IPS-18c (cell line): ENCODE results near the gene MAPKAP1.

Source experiments
- H3K4me3 ChIP-seq: 2 replicates; pipeline ENCODE4 v1.7.0; 2013; ENCODE audit warnings: low read depth, mild to moderate bottlenecking, low read length, moderate library complexity; ENCODE audit not compliant: insufficient read depth
- H3K9me3 ChIP-seq: one replicate; pipeline ENCODE4 v1.6.1; 2013; ENCODE audit warnings: mild to moderate bottlenecking, low read length, moderate library complexity; ENCODE audit not compliant: control insufficient read depth, insufficient read depth

Gene MAPKAP1

DNA sequence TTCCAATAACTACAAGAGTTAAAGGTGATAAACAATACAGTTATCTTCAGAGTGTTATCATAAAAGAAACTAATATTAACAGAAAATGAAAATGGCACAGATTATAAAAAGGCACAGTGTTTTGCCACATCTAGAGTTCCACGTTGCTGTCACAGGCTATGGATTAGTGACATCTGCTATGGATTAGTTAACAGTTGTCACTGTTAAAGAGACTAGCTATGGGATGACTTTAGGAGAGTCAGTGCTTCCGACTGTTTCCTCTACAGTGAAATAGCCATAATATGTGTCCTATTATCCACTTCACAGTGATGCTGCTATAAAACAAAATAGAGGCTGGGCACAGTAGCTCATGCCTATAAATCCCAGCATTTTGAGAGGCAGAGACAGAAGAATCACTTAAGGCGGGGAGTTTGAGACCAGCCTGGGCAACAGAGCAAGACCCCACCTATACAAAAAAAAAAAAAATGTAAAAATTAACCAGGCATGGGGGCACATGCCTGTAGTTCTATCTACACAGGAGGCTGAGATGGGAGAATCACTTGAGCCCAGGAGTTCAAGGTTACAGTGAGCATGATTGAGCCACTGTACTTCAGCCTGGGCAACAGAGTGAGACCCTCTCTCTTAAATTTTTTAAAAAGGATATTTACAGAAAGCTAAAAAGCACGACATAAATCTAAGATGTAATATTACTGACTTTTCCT, 19.7 kb downstream of the MAPKAP1 start:
- no peaks in the 10 kb centered on the region for H3K9me3 ChIP-seq

DNA sequence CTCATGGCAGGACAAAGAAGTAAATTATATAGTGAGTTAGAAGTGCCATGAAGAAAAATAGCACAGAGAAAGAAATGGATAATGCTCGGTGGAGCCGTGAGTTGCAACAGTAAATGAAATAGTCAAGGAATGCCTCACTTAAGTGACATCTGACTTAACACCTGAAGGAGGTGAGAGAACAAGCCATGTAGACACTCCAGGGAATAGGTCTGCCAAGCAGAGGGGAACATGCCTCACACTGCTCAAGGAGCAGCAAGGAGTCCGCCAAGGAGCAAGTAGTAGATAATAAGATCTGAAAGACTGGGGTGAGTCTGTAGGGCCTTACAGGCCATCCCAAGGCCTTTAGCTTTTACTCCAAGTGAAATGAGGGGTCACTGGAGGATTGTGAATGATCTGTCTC, 21.8 kb downstream of the MAPKAP1 start:
- no peaks in the 10 kb centered on the region for H3K9me3 ChIP-seq
- no peak overlapping the region for H3K4me3 ChIP-seq

More for the DNA sequence above, 19.7 kb downstream of the MAPKAP1 start:
- H3K4me3 ChIP-seq = no peak overlapping the region

GRCh38 chr9:125683486-125683885, 23.5 kb downstream of the MAPKAP1 start:
- Histone ChIP-seq H3K4me3 (no peak overlapping the region), H3K9me3 (no peaks in the 10 kb centered on the region)

GRCh38 chr9:125682340-125682739, 24.7 kb downstream of the MAPKAP1 start:
- Histone ChIP-seq H3K9me3 (no peaks in the 10 kb centered on the region), H3K4me3 (no peak overlapping the region)

DNA sequence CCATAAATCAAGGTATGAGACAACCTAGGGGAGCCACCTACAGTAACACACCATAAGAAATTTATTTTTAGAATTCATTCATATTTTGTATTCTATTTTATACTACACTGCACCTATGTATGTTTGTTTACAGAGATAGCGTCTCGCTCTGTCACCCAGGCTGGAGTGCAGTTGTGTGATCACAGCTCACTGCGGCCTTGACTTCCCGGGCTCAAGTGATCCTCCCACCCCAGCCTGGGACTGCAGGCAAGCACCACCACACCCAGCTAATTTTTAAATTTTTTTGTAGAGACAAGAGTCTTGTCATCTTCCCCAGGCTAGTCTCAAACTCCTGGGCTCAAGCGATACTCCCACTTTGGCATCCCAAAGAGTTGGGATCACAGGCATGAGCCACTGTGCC, 25.4 kb downstream of the MAPKAP1 start:
- Histone ChIP-seq H3K4me3 (no peak overlapping the region), H3K9me3 (no peaks in the 10 kb centered on the region)

DNA sequence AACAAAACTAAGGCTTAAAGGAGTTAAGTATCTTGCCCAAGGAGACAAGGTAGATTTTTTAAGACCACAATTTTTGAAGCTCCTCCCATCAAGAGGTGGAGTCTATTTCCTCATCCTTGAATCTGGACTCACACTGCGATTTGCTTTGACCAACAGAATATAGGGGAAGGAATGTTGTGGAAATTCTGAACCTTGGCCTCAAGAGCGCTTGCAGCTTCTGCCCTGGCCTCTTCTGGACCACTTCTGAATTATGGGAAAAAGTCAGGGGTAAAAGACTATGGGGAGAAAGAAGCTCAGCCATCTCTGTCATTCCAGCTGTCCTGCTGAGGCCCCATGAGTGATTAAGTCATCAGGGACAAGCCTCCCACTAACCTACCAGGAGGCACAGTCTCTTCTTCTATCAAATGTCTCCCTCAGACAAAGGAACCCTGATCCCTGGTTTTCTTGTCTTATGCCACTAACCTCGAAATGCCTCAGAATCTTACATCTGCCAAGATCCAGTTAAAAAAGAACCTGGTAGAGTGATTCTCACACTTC, 25.9 kb downstream of the MAPKAP1 start:
- H3K4me3 ChIP-seq = no peak overlapping the region
- H3K9me3 ChIP-seq = no peaks in the 10 kb centered on the region

DNA sequence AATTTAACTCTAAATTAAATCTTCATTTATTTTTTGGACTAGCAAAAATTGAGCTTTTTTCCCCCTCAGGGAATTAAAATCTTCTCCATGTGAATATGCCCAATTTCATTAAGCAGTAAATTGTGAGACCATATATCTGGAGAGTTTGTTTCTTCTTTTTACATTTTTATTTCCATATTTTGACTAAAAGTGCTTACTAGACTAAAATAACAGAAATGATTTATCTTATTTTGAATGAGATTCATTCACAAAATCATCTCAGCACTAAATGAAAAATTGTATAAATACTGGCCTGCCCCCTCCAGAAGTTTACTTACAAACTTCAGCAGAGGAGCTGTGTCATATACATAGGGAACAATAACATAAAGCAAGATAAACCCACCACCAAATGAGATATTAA, 26.6 kb downstream of the MAPKAP1 start:
- H3K9me3 ChIP-seq = no peaks in the 10 kb centered on the region

DNA sequence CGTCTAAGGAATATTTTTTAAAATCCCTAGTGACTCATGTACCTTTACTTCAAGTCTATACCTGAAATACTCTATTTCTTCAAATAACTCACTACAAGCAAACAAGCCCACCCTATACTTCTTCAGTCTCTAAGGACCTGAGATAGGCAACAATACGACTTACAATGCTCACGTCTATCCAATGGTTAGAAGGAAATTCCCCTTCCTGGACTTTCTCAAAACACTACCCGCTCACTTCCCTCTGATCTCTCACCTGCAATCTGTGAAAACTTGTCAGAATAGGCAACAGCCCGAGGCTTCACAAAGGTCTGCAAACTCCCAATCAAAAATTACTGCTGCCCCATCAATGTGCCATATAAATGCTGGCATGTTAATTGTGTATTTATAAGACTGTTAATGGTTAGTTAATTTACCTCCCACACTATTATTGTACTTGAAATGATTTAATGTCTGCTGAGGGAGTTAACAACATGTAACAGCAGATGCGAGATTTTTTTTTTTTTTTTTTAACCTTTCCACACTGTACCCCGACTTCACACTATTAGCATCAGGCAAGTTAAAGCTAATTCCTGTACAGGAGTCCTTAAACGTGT, 27.3 kb downstream of the MAPKAP1 start:
- H3K9me3 ChIP-seq = no peaks in the 10 kb centered on the region
- H3K4me3 ChIP-seq = no peak overlapping the region

More for the DNA sequence above, 26.6 kb downstream of the MAPKAP1 start:
- no peak overlapping the region for H3K4me3 ChIP-seq

- no peaks in the 10 kb centered on the region for H3K9me3 ChIP-seq
- no peak overlapping the region for H3K4me3 ChIP-seq
These were observed 31.7 kb downstream of the MAPKAP1 start for GRCh38 chr9:125674981-125675973.

- no peaks in the 10 kb centered on the region for H3K9me3 ChIP-seq
- H3K4me3 ChIP-seq = no peak overlapping the region
These were observed 34.1 kb downstream of the MAPKAP1 start for GRCh38 chr9:125672876-125673275.

- H3K4me3 ChIP-seq = no peak overlapping the region
- H3K9me3 ChIP-seq = no peaks in the 10 kb centered on the region
These were observed 43.9 kb downstream of the MAPKAP1 start for GRCh38 chr9:125663127-125663526.

DNA sequence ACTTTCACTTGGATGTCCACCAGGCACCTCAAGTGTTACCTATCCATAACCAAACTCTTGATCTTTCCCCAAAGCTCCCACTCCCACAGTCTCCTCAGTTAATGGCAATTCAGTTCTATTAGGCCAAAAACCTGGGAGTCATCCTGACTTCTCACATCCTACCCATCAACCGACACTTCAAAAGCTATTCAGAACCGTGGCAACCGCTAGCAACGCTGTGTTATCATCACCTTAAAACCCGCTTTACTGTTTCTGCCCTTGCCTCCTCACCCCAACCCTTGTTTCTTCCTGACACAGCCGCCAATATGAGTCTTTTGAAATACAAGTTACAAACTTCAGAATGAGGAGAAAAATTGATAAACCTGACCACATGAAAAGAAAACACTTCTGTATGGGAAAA, 46.5 kb downstream of the MAPKAP1 start:
- Histone ChIP-seq H3K4me3 (no peak overlapping the region), H3K9me3 (no peaks in the 10 kb centered on the region)

GRCh38 chr9:125659954-125660353, 47.1 kb downstream of the MAPKAP1 start:
- Histone ChIP-seq H3K4me3 (no peak overlapping the region), H3K9me3 (no peaks in the 10 kb centered on the region)

- H3K9me3 ChIP-seq = no peaks in the 10 kb centered on the region
- H3K4me3 ChIP-seq = no peak overlapping the region
These were observed 47.7 kb downstream of the MAPKAP1 start for GRCh38 chr9:125659201-125659840.

GRCh38 chr9:125656560-125656959, 50.4 kb downstream of the MAPKAP1 start:
- Histone ChIP-seq H3K9me3 (no peaks in the 10 kb centered on the region), H3K4me3 (no peak overlapping the region)

- no peaks in the 10 kb centered on the region for H3K9me3 ChIP-seq
- H3K4me3 ChIP-seq = no peak overlapping the region
These were observed 51.2 kb downstream of the MAPKAP1 start for GRCh38 chr9:125655691-125656410.
